ENCODE measurements around the gene TERB2.
"Not testable (repeated sequence)": the region's sequence is repeated elsewhere in the genome, so short reads cannot be mapped to it uniquely, and the experiment has no call there.

TERB2 gene, protein sequence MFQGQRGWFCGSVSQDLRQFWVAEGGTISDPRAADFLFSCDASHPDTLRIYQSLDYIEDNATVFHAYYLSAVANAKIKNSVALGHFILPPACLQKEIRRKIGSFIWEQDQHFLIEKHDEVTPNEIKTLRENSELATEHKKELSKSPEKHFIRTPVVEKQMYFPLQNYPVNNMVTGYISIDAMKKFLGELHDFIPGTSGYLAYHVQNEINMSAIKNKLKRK

DNA sequence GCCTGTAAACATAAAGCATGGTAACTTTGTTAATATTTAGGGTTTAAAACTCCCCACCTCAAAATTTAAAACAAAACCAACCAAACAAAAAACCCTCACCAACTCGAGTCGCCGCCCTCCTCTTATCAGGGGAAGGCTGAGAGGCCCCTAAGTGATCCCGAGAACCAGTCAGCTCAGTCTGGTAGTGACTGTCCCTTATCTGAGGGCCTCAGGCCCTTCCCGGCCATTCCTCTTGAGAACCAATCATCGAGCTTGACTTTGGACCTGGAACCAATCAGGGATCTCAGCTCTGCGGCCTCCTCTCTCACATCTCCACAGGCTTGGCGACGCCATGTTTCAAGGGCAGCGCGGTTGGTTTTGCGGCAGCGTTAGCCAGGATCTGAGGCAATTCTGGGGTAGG, at the start of gene TERB2:
TSS of gene TERB2 (plus strand) at position 300 of the 400 bp plus-strand sequence. CDS start at position 332, 32 bp downstream.
- DNase-seq (ENCODE audit: low read depth) = no peak

DNA sequence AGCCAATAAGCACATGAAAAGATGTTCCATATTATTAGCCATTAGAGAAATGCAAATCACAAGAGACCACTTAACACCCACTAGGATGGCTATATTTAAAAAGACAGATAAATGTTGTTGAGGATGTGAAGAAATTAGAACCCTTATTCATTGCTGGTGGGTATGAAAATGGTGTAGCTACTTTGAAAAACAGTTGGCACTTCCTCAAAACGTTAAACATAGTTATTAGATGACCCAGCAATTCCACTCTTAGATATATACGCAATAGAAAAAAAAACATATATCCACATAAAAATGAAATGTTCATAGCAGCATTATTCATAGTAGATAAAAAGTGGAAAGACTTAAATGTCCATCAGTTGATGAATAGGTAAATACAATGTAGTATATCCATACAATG, 47.1 kb upstream of the TERB2 start:
- DNase-seq (ENCODE audit: low read depth) = no peak

- no peak for DNase-seq (ENCODE audit: low read depth)
Observed at GRCh38 chr15:44910981-44911625, 45.4 kb upstream of the TERB2 start.

DNA sequence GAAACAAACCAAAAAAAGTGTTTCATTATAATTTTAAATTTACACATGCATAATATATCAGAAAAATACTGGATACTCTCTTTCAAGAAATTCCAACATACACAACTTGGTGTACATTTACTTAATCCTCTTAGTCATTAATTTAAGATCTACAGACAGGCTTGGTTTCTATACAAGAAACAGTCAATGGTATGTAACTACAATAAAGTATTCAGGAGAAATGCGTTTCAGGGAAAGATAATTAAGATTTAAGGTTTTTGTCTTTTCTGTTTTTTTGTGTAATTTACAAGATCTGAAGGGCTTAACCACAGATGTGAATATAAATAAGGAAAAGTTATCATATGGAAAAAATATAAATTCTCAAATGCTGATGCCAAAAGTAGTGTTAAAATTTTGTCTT, 44.3 kb upstream of the TERB2 start:
- DNase-seq (ENCODE audit: low read depth) = not testable (repeated sequence)

DNA sequence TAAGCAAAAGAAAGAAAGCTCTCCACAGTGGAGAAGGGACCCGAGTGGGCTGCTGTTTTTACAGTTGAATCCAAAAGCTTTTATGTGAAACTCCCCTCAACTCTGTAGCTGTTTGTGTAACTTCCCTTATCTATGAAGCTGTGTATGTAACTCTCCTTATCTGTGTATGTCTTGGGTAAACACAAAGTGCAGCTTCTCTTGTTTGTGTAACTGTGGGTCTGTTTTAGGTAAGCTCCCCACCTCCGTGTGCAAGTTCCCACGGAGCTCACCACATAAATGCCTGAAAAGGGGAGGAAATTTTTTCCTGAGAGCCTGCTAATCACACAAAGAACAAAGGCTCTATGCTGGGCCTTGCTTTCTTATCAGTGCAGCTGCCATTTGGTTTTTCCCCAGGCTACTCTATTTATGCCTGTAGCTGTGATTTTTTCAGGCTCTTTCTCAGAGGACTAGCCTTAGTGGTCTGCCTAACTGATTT, 43.5 kb upstream of the TERB2 start:
- not testable (repeated sequence) for DNase-seq (ENCODE audit: low read depth)

- no peak for DNase-seq (ENCODE audit: low read depth)
Observed at GRCh38 chr15:44918136-44918535, 38.4 kb upstream of the TERB2 start.

- DNase-seq (ENCODE audit: low read depth) = not testable (repeated sequence)
Observed at GRCh38 chr15:44928658-44929057, 27.8 kb upstream of the TERB2 start.

DNA sequence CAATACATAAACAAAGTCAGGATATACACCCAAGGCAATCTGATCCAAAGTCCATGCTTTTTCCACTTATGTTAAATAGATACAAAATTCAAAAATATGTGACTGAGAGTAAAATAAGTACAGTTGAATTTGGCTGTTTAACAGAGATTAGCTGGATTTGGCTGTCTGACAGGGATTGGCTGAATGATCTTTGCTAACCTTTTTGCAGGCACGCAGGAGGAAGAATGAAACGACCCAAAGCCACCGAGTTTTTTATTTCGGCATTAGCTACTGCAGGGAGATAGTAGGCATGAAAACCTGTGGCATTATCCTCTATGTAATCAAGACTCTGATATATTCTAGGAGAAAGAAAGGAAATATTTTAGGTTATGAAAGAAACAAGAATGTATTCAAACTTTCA, 26.2 kb upstream of the TERB2 start:
- not testable (repeated sequence) for DNase-seq (ENCODE audit: low read depth)

DNA sequence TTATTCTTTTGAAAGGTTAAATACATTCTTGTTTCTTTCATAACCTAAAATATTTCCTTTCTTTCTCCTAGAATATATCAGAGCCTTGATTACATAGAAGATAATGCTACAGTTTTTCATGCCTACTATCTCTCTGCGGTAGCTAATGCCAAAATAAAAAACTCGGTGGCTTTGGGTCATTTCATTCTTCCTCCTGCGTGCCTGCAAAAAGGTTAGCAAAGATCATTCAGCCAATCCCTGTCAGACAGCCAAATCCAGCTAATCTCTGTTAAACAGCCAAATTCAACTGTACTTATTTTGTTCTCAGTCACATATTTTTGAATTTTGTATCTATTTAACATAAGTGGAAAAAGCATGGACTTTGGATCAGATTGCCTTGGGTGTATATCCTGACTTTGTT, 1.8 kb downstream of the TERB2 start:
- DNase-seq (ENCODE audit: low read depth) = not testable (repeated sequence)

DNA sequence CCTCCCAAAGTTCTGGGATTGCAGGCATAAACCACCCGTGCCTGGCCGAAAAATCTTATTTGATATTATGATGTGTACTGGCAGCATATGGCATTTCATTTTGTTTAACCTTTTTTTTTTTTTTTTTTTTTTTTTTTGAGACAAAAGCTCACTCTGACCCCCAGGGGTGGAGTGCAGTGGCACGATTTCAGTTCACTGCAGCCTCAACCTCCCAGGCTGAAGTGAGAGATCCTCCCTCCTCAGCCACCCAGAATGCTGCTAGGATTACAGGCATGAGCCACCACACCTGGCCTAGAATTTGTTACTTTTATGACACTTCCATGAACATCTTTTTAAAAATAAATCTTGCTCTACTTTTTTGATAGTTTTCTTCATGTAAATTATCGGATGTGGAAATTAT, 12.0 kb downstream of the TERB2 start:
- no peak for DNase-seq (ENCODE audit: low read depth)

GRCh38 chr15:44971036-44971435, 14.5 kb downstream of the TERB2 start:
- DNase-seq (ENCODE audit: low read depth) = no peak

GRCh38 chr15:44976183-44976582, 19.7 kb downstream of the TERB2 start:
- DNase-seq (ENCODE audit: low read depth) = not testable (repeated sequence)

GRCh38 chr15:44977781-44978180, 21.3 kb downstream of the TERB2 start:
- DNase-seq (ENCODE audit: low read depth) = not testable (repeated sequence)

DNA sequence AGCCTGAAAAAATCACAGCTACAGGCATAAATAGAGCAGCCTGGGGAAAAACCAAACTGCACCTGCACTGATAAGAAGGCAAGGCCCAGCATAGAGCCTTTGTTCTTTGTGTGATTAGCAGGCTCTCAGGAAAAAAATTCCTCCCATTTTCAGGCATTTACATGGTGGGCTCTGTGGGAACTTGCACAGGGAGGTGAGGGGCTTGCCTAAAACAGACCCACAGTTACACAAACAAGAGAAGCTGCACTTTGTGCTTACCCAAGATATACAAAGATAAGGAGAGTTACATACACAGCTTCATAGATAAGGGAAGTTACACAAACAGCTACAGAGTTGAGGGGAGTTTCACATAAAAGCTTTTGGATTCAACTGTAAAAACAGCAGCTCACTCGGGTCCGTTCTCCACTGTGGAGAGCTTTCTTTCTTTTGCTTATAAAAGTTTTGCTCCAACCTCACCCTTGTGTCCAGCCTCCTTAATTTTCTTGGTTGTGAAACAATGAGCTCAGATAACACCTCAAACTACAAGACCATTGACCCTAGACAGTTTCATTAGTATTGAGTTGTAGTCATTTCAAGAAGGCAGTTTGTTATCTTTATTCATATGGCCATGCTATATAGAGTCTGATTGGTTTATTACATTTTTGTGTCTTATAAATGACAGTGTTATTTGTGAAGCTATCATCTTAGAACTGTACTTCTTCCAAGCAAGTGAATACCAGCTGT, 23.3 kb downstream of the TERB2 start:
- not testable (repeated sequence) for DNase-seq (ENCODE audit: low read depth)

GRCh38 chr15:44984144-44984543, 27.7 kb downstream of the TERB2 start:
- not testable (repeated sequence) for DNase-seq (ENCODE audit: low read depth)

- DNase-seq (ENCODE audit: low read depth) = not testable (repeated sequence)
Observed at GRCh38 chr15:44986346-44987055, 30.0 kb downstream of the TERB2 start.

GRCh38 chr15:44987711-44988110, 31.2 kb downstream of the TERB2 start:
- DNase-seq (ENCODE audit: low read depth) = not testable (repeated sequence)

DNA sequence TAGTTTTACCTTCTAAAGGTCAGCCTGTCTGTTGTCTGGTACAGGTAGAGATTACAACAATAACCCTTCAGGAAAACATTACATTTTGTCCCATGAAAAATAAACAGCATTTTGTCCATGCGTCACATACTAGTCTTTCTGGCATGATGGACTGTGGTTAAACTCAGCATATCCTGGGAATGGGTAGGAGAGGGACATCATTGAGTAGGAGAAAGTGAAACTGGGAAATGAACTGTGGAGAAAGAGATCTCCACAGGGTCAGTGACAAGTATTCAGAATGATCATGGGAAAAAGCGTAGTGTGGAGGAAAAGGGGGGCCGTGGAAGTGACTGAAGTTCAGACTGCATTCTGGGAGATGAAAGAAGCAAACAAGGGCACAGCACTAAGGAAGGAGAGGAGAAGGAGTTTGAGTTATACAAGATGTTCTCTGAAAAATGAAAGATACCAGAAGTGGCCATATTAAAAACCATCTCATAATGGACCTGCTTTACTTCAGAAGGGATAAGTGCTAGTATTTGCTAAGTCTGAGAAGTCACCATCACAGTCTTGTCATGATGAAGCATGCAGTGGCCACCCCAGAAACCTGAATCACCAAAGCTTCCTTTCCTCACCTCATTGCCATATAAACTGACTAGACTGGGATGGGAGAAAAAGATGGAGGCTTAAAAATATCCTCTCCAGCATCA, 31.8 kb downstream of the TERB2 start:
- DNase-seq (ENCODE audit: low read depth) = not testable (repeated sequence)

- not testable (repeated sequence) for DNase-seq (ENCODE audit: low read depth)
Observed at GRCh38 chr15:44988870-44989219, 32.4 kb downstream of the TERB2 start.

DNA sequence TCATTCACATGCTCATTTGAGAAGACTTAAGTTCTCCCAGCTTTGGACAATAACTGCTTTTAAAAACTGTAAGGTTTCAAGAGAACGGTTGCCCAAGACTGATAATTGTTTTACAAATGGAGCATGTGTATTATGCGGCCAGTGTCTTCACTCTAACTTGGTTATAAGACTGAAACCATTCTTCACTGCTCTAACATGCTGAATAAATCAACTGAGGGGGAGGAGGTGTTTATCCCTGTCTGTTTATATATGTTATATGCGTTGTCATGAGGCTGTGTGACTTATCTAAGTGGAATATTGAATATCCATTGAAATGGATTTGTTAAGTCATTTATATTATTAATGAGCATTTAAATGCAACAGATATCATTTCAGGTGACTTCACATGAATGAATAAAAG, 41.1 kb downstream of the TERB2 start:
- DNase-seq (ENCODE audit: low read depth) = not testable (repeated sequence)

- no peak for DNase-seq (ENCODE audit: low read depth)
Observed at GRCh38 chr15:44999105-44999504, 42.6 kb downstream of the TERB2 start.

DNA sequence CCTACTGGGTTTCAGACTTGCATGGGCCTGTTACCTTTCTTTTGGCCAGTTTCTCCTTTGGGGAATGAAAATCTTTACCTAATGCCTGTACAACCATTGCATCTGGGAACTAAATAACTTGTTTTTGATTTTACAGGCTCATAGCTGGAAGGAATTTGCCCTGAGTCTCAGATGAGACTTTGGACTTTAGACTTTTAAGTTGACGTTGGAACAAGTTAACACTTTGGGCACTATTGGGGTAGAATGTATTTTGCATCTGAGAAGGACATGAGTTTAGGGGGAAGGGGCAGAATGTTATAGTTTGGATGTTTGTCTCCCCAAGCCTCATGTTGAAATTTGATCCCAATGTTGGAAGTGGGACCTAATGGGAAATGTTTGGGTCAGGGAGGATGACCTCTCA, 44.7 kb downstream of the TERB2 start:
- DNase-seq (ENCODE audit: low read depth) = not testable (repeated sequence)
